ENCODE data around the gene SIVA1.

Gene SIVA1

DNA sequence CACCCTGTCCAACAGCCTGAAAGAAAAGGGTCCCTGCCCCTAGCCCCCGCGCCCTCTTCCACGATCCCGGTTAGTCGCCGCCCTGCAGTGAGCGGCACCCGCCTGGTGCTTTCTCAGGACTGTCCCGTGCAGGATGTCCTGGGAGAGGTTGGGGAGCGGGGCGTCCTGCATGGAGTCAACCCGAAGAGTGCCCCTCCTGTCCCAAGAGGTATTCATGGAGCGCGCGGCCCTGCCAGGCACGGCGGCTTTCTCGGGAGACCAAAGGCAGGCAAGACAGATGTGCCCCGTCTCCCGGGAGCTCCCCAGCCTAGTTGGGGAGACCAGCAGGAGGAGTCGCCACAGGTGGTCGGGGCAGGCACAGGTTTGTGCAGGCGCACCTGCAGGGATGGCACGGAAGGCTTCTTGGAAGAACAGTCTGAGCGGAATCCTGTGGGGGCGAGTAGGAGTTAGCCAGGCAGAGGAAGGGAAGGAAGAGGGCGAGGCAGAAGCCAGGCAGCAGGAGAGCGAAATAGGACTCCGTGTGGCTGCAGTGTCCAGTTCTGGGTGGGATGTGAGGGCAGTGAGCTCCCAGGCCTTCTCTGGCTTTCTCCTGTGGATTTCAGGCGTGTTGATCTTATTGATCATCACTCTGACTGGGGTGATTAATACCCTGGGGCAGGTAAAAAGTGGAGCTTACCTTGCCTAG lies 723 bp downstream of the SIVA1 start:
- H3K4me1 ChIP-seq (ENCODE audit: insufficient read depth, low read length) = peaks cover 55% of the 10 kb centered on the region
- no peaks in the 10 kb centered on the region for H3K27me3 ChIP-seq (ENCODE audit: insufficient read depth, low read length, poor library complexity)
- H2AFZ ChIP-seq (ENCODE audit: low read depth, low read length) = no peak overlapping the region
- no peak for ATAC-seq (ENCODE audit: insufficient read depth, low read depth)
- H3K79me2 ChIP-seq (ENCODE audit: insufficient read depth, low read length) = peaks cover 61% of the 10 kb centered on the region
- H3K36me3 ChIP-seq (ENCODE audit: insufficient read depth, low read length) = peaks cover 45% of the 10 kb centered on the region
- no peaks in the 10 kb centered on the region for H3K9me3 ChIP-seq (ENCODE audit: insufficient read depth, low read length, severe bottlenecking)
- peaks cover 51% of the 10 kb centered on the region for H4K20me1 ChIP-seq (ENCODE audit: insufficient read depth, low read length)
- H3K27ac ChIP-seq (ENCODE audit: low read length) = peak overlapping the region; percentile 88
- TF ChIP-seq EZH2 (IDR thresholded peaks at IDR 0.05; ENCODE audit: borderline replicate concordance, low read depth, low read length, severe bottlenecking) (no peak), CTCF (IDR thresholded peaks at IDR 0.05; ENCODE audit: borderline replicate concordance, extremely low read depth, low read length, poor library complexity, severe bottlenecking) (no peak)
- peak overlapping the region; percentile 86 for H3K4me2 ChIP-seq (ENCODE audit: insufficient read depth, low read length)
- H3K9ac ChIP-seq (ENCODE audit: low read depth, low read length) = peak overlapping the region; percentile 82
- peak; percentile 23 for DNase-seq
- peak overlapping the region; percentile 69 to 89 for H3K4me3 ChIP-seq (ENCODE audit: low read depth in 1 of 2, low read length in 2 of 2)

GRCh38 chr14:104754213-104754851 lies 1.4 kb downstream of the SIVA1 start:
- Histone ChIP-seq H3K27me3 (ENCODE audit: insufficient read depth, low read length, poor library complexity) (no peaks in the 10 kb centered on the region), H3K4me1 (ENCODE audit: insufficient read depth, low read length) (peaks cover 55% of the 10 kb centered on the region), H4K20me1 (ENCODE audit: insufficient read depth, low read length) (peaks cover 58% of the 10 kb centered on the region), H3K9me3 (ENCODE audit: insufficient read depth, low read length, severe bottlenecking) (no peaks in the 10 kb centered on the region), H3K4me2 (ENCODE audit: insufficient read depth, low read length) (peak overlapping the region; percentile 86), H3K4me3 (ENCODE audit: low read depth in 1 of 2, low read length in 2 of 2) (peak overlapping the region; percentile 69 to 89; a peak in 3 of 4 replicates), H3K79me2 (ENCODE audit: insufficient read depth, low read length) (peaks cover 68% of the 10 kb centered on the region), H2AFZ (ENCODE audit: low read depth, low read length) (no peak overlapping the region), H3K36me3 (ENCODE audit: insufficient read depth, low read length) (peaks cover 52% of the 10 kb centered on the region), H3K9ac (ENCODE audit: low read depth, low read length) (peak overlapping the region; percentile 82), H3K27ac (ENCODE audit: low read length) (peak overlapping the region; percentile 88)
- TF ChIP-seq CTCF (IDR thresholded peaks at IDR 0.05; ENCODE audit: borderline replicate concordance, extremely low read depth, low read length, poor library complexity, severe bottlenecking) = no peak
- no peak for TF ChIP-seq EZH2 (IDR thresholded peaks at IDR 0.05; ENCODE audit: borderline replicate concordance, low read depth, low read length, severe bottlenecking)
- ATAC-seq (ENCODE audit: insufficient read depth, low read depth) (no peak), DNase-seq (no peak)

GRCh38 chr14:104755621-104756020 lies 2.7 kb downstream of the SIVA1 start:
- Histone ChIP-seq H4K20me1 (ENCODE audit: insufficient read depth, low read length) (peaks cover 70% of the 10 kb centered on the region), H2AFZ (ENCODE audit: low read depth, low read length) (no peak overlapping the region), H3K9me3 (ENCODE audit: insufficient read depth, low read length, severe bottlenecking) (no peaks in the 10 kb centered on the region), H3K4me1 (ENCODE audit: insufficient read depth, low read length) (peaks cover 55% of the 10 kb centered on the region), H3K27ac (ENCODE audit: low read length) (no peak overlapping the region), H3K4me3 (ENCODE audit: low read depth in 1 of 2, low read length in 2 of 2) (peak overlapping the region in 1 of 2 experiments; percentile 89; a peak in 1 of 4 replicates), H3K27me3 (ENCODE audit: insufficient read depth, low read length, poor library complexity) (no peaks in the 10 kb centered on the region), H3K4me2 (ENCODE audit: insufficient read depth, low read length) (peak overlapping the region; percentile 86; the same call in 1 of the 2 replicates), H3K79me2 (ENCODE audit: insufficient read depth, low read length) (peaks cover 75% of the 10 kb centered on the region), H3K36me3 (ENCODE audit: insufficient read depth, low read length) (peaks cover 65% of the 10 kb centered on the region), H3K9ac (ENCODE audit: low read depth, low read length) (peak overlapping the region; percentile 82)
- DNase-seq = no peak
- no peak for ATAC-seq (ENCODE audit: insufficient read depth, low read depth)
- TF ChIP-seq CTCF (IDR thresholded peaks at IDR 0.05; ENCODE audit: borderline replicate concordance, extremely low read depth, low read length, poor library complexity, severe bottlenecking) = no peak
- no peak for TF ChIP-seq EZH2 (IDR thresholded peaks at IDR 0.05; ENCODE audit: borderline replicate concordance, low read depth, low read length, severe bottlenecking)

Data from DND-41 (cell line).